ENCODE measurements around the gene NUTF2.

NUTF2 gene

GRCh38 chr16:67917140-67917851, 70.6 kb downstream of the NUTF2 start:
- no peaks in the 10 kb centered on the region for H3K9me3 ChIP-seq (ENCODE audit: control insufficient read depth, insufficient read depth, low read length)
- H3K4me3 ChIP-seq (ENCODE audit: low read depth, low read length) = no peak overlapping the region
- no peaks in the 10 kb centered on the region for H3K27me3 ChIP-seq (ENCODE audit: control insufficient read depth, insufficient read depth, low read length)
- H3K4me1 ChIP-seq (ENCODE audit: control insufficient read depth, insufficient read depth, low read length) = peaks cover 5% of the 10 kb centered on the region
- no peak overlapping the region for H3K9ac ChIP-seq (ENCODE audit: low read depth, low read length)
- H3K36me3 ChIP-seq (ENCODE audit: control insufficient read depth, insufficient read depth, low read length) = peaks cover 11% of the 10 kb centered on the region

- Histone ChIP-seq H3K4me1 (ENCODE audit: control insufficient read depth, insufficient read depth, low read length) (peaks cover 5% of the 10 kb centered on the region), H3K9me3 (ENCODE audit: control insufficient read depth, insufficient read depth, low read length) (no peaks in the 10 kb centered on the region), H3K9ac (ENCODE audit: low read depth, low read length) (no peak overlapping the region), H3K27me3 (ENCODE audit: control insufficient read depth, insufficient read depth, low read length) (no peaks in the 10 kb centered on the region), H3K36me3 (ENCODE audit: control insufficient read depth, insufficient read depth, low read length) (peaks cover 11% of the 10 kb centered on the region), H3K4me3 (ENCODE audit: low read depth, low read length) (no peak overlapping the region)
Observed at GRCh38 chr16:67917852-67918236, 71.1 kb downstream of the NUTF2 start.

- no peak overlapping the region for H3K4me3 ChIP-seq (ENCODE audit: low read depth, low read length)
- H3K27me3 ChIP-seq (ENCODE audit: control insufficient read depth, insufficient read depth, low read length) = no peaks in the 10 kb centered on the region
- peaks cover 14% of the 10 kb centered on the region for H3K36me3 ChIP-seq (ENCODE audit: control insufficient read depth, insufficient read depth, low read length)
- no peak overlapping the region for H3K9ac ChIP-seq (ENCODE audit: low read depth, low read length)
- peaks cover 5% of the 10 kb centered on the region for H3K4me1 ChIP-seq (ENCODE audit: control insufficient read depth, insufficient read depth, low read length)
- H3K9me3 ChIP-seq (ENCODE audit: control insufficient read depth, insufficient read depth, low read length) = no peaks in the 10 kb centered on the region
Observed at GRCh38 chr16:67919622-67920221, 73.0 kb downstream of the NUTF2 start.
